ENCODE data around the gene TRIP6.

DNA sequence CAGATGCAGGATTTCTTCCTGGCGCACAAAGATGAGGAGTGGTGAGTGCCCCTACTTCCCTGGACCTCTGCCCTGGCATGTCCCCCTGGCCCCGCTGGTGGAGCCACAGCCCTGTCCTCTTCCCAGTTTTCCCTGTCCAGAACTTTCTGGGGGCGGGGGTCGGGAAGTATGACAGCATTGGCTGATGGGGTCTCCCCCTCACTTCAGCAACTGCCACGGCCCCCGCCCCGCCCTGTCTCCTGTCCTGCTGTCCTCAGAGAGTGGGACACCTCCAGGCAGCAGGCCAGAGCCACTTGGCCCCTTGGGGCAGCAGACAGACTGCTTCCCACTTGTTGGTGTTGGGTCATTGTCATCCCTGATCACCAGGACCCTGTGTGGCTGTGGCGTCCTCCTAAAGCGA lies 15.0 kb downstream of the TRIP6 start:
- TF ChIP-seq, protein P1, sequence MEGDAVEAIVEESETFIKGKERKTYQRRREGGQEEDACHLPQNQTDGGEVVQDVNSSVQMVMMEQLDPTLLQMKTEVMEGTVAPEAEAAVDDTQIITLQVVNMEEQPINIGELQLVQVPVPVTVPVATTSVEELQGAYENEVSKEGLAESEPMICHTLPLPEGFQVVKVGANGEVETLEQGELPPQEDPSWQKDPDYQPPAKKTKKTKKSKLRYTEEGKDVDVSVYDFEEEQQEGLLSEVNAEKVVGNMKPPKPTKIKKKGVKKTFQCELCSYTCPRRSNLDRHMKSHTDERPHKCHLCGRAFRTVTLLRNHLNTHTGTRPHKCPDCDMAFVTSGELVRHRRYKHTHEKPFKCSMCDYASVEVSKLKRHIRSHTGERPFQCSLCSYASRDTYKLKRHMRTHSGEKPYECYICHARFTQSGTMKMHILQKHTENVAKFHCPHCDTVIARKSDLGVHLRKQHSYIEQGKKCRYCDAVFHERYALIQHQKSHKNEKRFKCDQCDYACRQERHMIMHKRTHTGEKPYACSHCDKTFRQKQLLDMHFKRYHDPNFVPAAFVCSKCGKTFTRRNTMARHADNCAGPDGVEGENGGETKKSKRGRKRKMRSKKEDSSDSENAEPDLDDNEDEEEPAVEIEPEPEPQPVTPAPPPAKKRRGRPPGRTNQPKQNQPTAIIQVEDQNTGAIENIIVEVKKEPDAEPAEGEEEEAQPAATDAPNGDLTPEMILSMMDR (IDR thresholded peaks at IDR 0.05; ENCODE audit: borderline replicate concordance, extremely low read depth, low read length, poor library complexity, severe bottlenecking), result no peak
- TF ChIP-seq EZH2 (IDR thresholded peaks at IDR 0.05; ENCODE audit: borderline replicate concordance, low read depth, low read length, severe bottlenecking), result no peak

All from DND-41 (cell line).